Smooth muscle cell (in vitro differentiated cells): Measurements from ENCODE around the gene NOTCH1. TPM values are rescaled to one million over a fixed set of nuclear protein-coding genes. Genes with fewer than 3 reads are reported as not detected.

Source experiments
- DNase-seq: peaks from one replicate; lab custom pipeline; 2025; ENCODE audit not compliant: unreplicated experiment; lab: John Stamatoyannopoulos, UW
- H2AFZ ChIP-seq: fragments of 200-600 bp; sonication (generic); 2 replicates; pipeline ENCODE4 v1.6.0; 2016; ENCODE audit warnings: antibody characterized with exemption, low read depth, mild to moderate bottlenecking
- H3F3A ChIP-seq: fragments of 200-600 bp; sonication (generic); 2 replicates; pipeline ENCODE4 v1.6.0; 2017; ENCODE audit warnings: antibody characterized with exemption, low read depth
- H3K27ac ChIP-seq: fragments of 200-600 bp; sonication (generic); 2 replicates; pipeline ENCODE4 v1.5.1; 2016; ENCODE audit warnings: low read depth, mild to moderate bottlenecking
- H3K27me3 ChIP-seq: fragments of 200-600 bp; sonication (generic); 2 replicates; pipeline ENCODE4 v1.6.1; 2016; ENCODE audit warnings: low read depth, mild to moderate bottlenecking
- H3K36me3 ChIP-seq: fragments of 200-600 bp; sonication (generic); 2 replicates; pipeline ENCODE4 v1.5.1; 2016; ENCODE audit warnings: low read depth
- H3K4me1 ChIP-seq: fragments of 200-600 bp; sonication (generic); 2 replicates; pipeline ENCODE4 v1.5.1; 2016; ENCODE audit warnings: low read depth
- H3K4me2 ChIP-seq: fragments of 200-600 bp; sonication (generic); 2 replicates; pipeline ENCODE4 v1.6.0; 2016; ENCODE audit warnings: mild to moderate bottlenecking
- H3K4me3 ChIP-seq: fragments of 200-600 bp; sonication (generic); 2 replicates; pipeline ENCODE4 v1.5.1; 2016; ENCODE audit warnings: mild to moderate bottlenecking
- H3K79me2 ChIP-seq: fragments of 200-600 bp; sonication (generic); 2 replicates; pipeline ENCODE4 v1.6.0; 2016; ENCODE audit warnings: low read depth, mild to moderate bottlenecking
- H3K9ac ChIP-seq: fragments of 200-600 bp; sonication (generic); 2 replicates; pipeline ENCODE4 v1.6.0; 2016; ENCODE audit warnings: low read depth
- H3K9me3 ChIP-seq: fragments of 200-600 bp; sonication (generic); replicated peaks from 2 replicates; pipeline ENCODE4 v1.5.1; 2016; ENCODE audit warnings: low read depth
- H4K20me1 ChIP-seq: fragments of 200-600 bp; sonication (generic); 2 replicates; pipeline ENCODE4 v1.6.0; 2016; ENCODE audit warnings: low read depth
- CTCF ChIP-seq: fragments of 200-600 bp; sonication (generic); IDR thresholded peaks from 2 replicates; pipeline ENCODE4 v1.5.1; 2017; ENCODE audit warnings: borderline replicate concordance, mild to moderate bottlenecking, antibody characterized with exemption; ENCODE audit not compliant: insufficient read depth, poor library complexity, severe bottlenecking
- WGBS: methylation state at CpG from one replicate; pipeline ENCODE4 v1.1.7; 2016; ENCODE audit warnings: low lambda C conversion rate; 5-methylcytosine and 5-hydroxymethylcytosine counted together
- polyA plus RNA-seq: library from polyadenylated mRNA; unstranded; fragments of >200 nt; fragmentation: Nextera tagmentation; extraction: Ambion mirVana; gene quantifications from 2 replicates; pipeline ENCODE4 v1.2.1, GENCODE V29; 2016
- total RNA-seq: library from RNA; depleted of rRNA; stranded (reverse); fragments of >200 nt; gene quantifications from 2 replicates; pipeline ENCODE4 v1.2.3, GENCODE V29; 2014

Gene NOTCH1
- total and polyA plus RNA-seq, 2 experiments from 2014 or later: 7.2 to 13.2 TPM

DNA sequence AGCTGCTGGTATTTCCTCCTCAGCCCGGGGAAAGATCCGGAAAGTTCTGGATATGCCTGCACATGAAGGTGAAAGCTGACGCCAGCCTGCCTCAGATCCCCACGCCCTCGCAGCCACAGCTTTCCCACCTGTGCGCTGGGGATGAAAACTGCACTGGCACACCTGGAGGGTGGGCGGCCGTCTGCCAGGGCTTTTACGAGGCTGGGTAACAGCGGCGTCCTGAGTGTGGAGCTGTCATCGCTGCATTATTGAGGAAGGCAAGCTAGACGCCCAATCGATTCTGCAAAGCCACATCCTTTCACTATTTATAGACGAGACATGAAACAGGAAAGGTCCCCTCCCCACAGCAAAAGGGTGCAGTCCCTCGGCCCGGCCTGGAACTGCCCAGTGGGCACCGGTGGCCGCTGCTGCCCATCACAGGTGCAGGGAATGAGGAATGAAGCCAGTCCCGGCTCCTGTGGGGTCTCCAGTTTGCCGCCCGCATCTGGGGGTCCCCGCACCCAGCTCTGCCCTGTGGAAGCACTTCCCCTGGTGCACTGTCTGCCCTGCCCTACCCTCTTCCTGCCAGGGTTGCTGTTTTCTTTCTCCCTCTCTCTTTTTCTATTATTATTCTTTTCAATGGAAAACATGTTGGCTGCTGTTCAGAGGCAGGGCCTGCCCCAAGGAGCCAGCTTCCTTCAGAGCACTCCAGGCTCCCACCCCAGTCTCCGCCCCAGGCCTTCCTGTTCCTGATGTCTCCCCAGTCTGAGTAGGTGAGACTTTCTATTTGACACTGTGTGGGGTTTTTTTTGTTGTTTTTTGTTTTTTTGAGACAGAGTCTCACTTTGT is 7.0 kb downstream of the NOTCH1 start:
- Histone ChIP-seq H3F3A (no peaks in the 10 kb centered on the region), H3K27ac (peak overlapping the region; percentile 19), H2AFZ (no peak overlapping the region), H3K27me3 (no peaks in the 10 kb centered on the region), H3K9me3 (no peaks in the 10 kb centered on the region), H3K4me3 (no peak overlapping the region), H3K79me2 (peaks cover 61% of the 10 kb centered on the region), H3K4me2 (no peak overlapping the region), H4K20me1 (peaks cover 92% of the 10 kb centered on the region), H3K36me3 (no peaks in the 10 kb centered on the region), H3K4me1 (peaks cover 20% of the 10 kb centered on the region), H3K9ac (no peak overlapping the region)
- WGBS: 93% methylated on average over 24 of the region's 24 CpGs
- TF ChIP-seq CTCF: no peak
- no peak for DNase-seq

GRCh38 chr9:136537896-136538598 is 7.8 kb downstream of the NOTCH1 start:
- Histone ChIP-seq H3K9ac (no peak overlapping the region), H3K27ac (no peak overlapping the region)
- TF ChIP-seq CTCF: no peak

GRCh38 chr9:136537411-136537810 is 8.4 kb downstream of the NOTCH1 start:
- Histone ChIP-seq H4K20me1 (peaks cover 92% of the 10 kb centered on the region), H3K27ac (no peak overlapping the region)
- 98% methylated on average over 7 of the region's 7 CpGs for WGBS

More at GRCh38 chr9:136537896-136538598, 7.8 kb downstream of the NOTCH1 start:
- Histone ChIP-seq H3K9me3 (no peaks in the 10 kb centered on the region), H3K36me3 (no peaks in the 10 kb centered on the region), H2AFZ (no peak overlapping the region), H4K20me1 (peaks cover 92% of the 10 kb centered on the region), H3K4me3 (no peak overlapping the region), H3F3A (no peaks in the 10 kb centered on the region), H3K27me3 (no peaks in the 10 kb centered on the region), H3K79me2 (peaks cover 59% of the 10 kb centered on the region), H3K4me2 (no peak overlapping the region), H3K4me1 (peaks cover 14% of the 10 kb centered on the region)
- no peak for DNase-seq
- WGBS: 94% methylated on average over 21 of the region's 21 CpGs

More at GRCh38 chr9:136537411-136537810, 8.4 kb downstream of the NOTCH1 start:
- no peak overlapping the region for H3K4me3 ChIP-seq
- H3K9ac ChIP-seq: no peak overlapping the region
- DNase-seq: no peak
- H3K9me3 ChIP-seq: no peaks in the 10 kb centered on the region
- peaks cover 61% of the 10 kb centered on the region for H3K79me2 ChIP-seq
- H2AFZ ChIP-seq: no peak overlapping the region
- H3K27me3 ChIP-seq: no peaks in the 10 kb centered on the region
- no peaks in the 10 kb centered on the region for H3F3A ChIP-seq
- H3K36me3 ChIP-seq: no peaks in the 10 kb centered on the region
- peaks cover 14% of the 10 kb centered on the region for H3K4me1 ChIP-seq
- H3K4me2 ChIP-seq: no peak overlapping the region
- TF ChIP-seq CTCF: no peak
